B cell (primary cell): ENCODE results near the gene FHIP1B.

ENCODE experiments used
- CTCF ChIP-seq: fragments of 200-600 bp; IDR thresholded peaks from one replicate; pipeline ENCODE4 v1.8.0; 2022; ENCODE audit warnings: antibody characterized with exemption, mild to moderate bottlenecking
- EZH2 ChIP-seq: IDR thresholded peaks from 2 replicates; pipeline ENCODE4 v1.6.1; 2012; ENCODE audit warnings: borderline replicate concordance, low read depth, mild to moderate bottlenecking, moderate library complexity, low read length; ENCODE audit not compliant: insufficient read depth, poor library complexity, severe bottlenecking

- no peak for TF ChIP-seq CTCF
- TF ChIP-seq EZH2, result no peak
Observed at GRCh38 chr11:6240781-6241180, 6.3 kb upstream of the FHIP1B start.
